HCT116 (cell line): Measurements from ENCODE around the gene IL22RA2.

Source experiments
- CEBPB ChIP-seq: IDR thresholded peaks from 2 replicates; pipeline ENCODE4 v1.6.1; 2012; ENCODE audit warnings: low read depth
- EZH2phosphoT487 ChIP-seq: fragments of 200-600 bp; IDR thresholded peaks from 2 replicates; pipeline ENCODE4 v1.6.1; 2018; ENCODE audit warnings: antibody characterized with exemption, borderline replicate concordance
- POLR2A ChIP-seq: IDR thresholded peaks from 2 replicates; pipeline ENCODE4 v1.7.0; 2011; ENCODE audit warnings: borderline replicate concordance; ENCODE audit not compliant: insufficient read depth, insufficient read length; ENCODE audit errors: extremely low read depth
- POLR2AphosphoS5 ChIP-seq: IDR thresholded peaks from 2 replicates; pipeline ENCODE4 v1.6.1; 2011; ENCODE audit warnings: mild to moderate bottlenecking, low read depth, low read length, moderate library complexity
- RAD21 ChIP-seq: IDR thresholded peaks from 2 replicates; pipeline ENCODE4 v1.6.1; 2012; ENCODE audit warnings: low read depth, mild to moderate bottlenecking
- SP1 ChIP-seq: IDR thresholded peaks from 2 replicates; pipeline ENCODE4 v1.6.1; 2012; ENCODE audit warnings: low read depth
- YY1 ChIP-seq: IDR thresholded peaks from 2 replicates; pipeline ENCODE4 v1.6.1; 2011; ENCODE audit warnings: low read length, low read depth, moderate library complexity, mild to moderate bottlenecking; ENCODE audit not compliant: insufficient replicate concordance; ENCODE audit errors: extremely low read depth
- TF ChIP-seq, protein P1 (sequence below), 3 experiments: fragments of 200-600 bp in 1 of 3; sonication (generic) in 1 of 3; IDR thresholded peaks in 2 of 3; conservative IDR thresholded peaks in 1 of 3; 2 replicates each; pipeline ENCODE4 v1.5.1; 2012 to 2017; ENCODE audit warnings: low read depth in 2 of 3, low read length in 2 of 3, antibody characterized with exemption in 1 of 3, borderline replicate concordance in 1 of 3, control low read depth in 1 of 3, mild to moderate bottlenecking in 1 of 3, mixed read lengths in 1 of 3, mixed run types in 1 of 3, moderate library complexity in 1 of 3; ENCODE audit not compliant: insufficient read depth in 1 of 3
- TF ChIP-seq, protein P2 (sequence below): IDR thresholded peaks from 2 replicates; pipeline ENCODE4 v1.6.1; 2011; ENCODE audit warnings: mild to moderate bottlenecking, low read length, moderate library complexity; ENCODE audit not compliant: insufficient replicate concordance; ENCODE audit errors: extremely low read depth
- TF ChIP-seq, protein P3 (sequence below): IDR thresholded peaks from 2 replicates; pipeline ENCODE4 v1.6.1; 2012

DNA sequence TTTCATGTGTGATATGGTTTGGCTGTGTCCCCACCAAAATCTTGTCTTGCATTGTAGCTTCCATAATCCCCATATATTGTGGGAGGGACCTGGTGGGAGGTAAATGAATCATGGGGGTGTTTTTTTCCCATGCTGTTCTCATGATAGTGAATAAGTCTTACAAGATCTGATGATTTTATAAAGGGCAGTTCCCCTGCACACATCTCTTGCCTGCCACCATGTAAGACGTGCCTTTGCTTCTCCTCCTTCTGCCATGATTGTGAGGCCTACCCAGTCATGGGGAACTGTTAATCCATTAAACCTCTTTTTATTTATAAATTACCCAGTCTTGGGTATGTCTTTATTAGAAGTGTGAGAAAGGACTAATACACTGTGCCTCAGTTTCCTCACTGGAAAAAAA lies 4.2 kb upstream of the IL22RA2 start:
- TF ChIP-seq, protein P1, sequence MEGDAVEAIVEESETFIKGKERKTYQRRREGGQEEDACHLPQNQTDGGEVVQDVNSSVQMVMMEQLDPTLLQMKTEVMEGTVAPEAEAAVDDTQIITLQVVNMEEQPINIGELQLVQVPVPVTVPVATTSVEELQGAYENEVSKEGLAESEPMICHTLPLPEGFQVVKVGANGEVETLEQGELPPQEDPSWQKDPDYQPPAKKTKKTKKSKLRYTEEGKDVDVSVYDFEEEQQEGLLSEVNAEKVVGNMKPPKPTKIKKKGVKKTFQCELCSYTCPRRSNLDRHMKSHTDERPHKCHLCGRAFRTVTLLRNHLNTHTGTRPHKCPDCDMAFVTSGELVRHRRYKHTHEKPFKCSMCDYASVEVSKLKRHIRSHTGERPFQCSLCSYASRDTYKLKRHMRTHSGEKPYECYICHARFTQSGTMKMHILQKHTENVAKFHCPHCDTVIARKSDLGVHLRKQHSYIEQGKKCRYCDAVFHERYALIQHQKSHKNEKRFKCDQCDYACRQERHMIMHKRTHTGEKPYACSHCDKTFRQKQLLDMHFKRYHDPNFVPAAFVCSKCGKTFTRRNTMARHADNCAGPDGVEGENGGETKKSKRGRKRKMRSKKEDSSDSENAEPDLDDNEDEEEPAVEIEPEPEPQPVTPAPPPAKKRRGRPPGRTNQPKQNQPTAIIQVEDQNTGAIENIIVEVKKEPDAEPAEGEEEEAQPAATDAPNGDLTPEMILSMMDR (IDR thresholded peaks at IDR 0.05 in 2 of 3, conservative IDR thresholded peaks at IDR 0.05 in 1 of 3; ENCODE audit: borderline replicate concordance in 1 of 3, insufficient read depth in 1 of 3, low read depth in 2 of 3, low read length in 2 of 3), result no peak
- TF ChIP-seq EZH2phosphoT487 (no peak), POLR2A (no peak), SP1 (no peak), POLR2AphosphoS5 (no peak), RAD21 (no peak), CEBPB (no peak), YY1 (no peak)
- TF ChIP-seq, protein P2, sequence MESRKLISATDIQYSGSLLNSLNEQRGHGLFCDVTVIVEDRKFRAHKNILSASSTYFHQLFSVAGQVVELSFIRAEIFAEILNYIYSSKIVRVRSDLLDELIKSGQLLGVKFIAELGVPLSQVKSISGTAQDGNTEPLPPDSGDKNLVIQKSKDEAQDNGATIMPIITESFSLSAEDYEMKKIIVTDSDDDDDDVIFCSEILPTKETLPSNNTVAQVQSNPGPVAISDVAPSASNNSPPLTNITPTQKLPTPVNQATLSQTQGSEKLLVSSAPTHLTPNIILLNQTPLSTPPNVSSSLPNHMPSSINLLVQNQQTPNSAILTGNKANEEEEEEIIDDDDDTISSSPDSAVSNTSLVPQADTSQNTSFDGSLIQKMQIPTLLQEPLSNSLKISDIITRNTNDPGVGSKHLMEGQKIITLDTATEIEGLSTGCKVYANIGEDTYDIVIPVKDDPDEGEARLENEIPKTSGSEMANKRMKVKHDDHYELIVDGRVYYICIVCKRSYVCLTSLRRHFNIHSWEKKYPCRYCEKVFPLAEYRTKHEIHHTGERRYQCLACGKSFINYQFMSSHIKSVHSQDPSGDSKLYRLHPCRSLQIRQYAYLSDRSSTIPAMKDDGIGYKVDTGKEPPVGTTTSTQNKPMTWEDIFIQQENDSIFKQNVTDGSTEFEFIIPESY, result no peak
- TF ChIP-seq, protein P3, sequence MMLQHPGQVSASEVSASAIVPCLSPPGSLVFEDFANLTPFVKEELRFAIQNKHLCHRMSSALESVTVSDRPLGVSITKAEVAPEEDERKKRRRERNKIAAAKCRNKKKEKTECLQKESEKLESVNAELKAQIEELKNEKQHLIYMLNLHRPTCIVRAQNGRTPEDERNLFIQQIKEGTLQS, result no peak
